SU-DHL-6 (cell line): Measurements from ENCODE around the gene CPAMD8.
"Not testable (repeated sequence)": the region's sequence is repeated elsewhere in the genome, so short reads cannot be mapped to it uniquely, and the experiment has no call there.

Experiments used
- CTCF ChIP-seq: fragments of 200-600 bp; sonication (generic); IDR thresholded peaks from one replicate; pipeline ENCODE4 v1.5.1; 2017; ENCODE audit warnings: antibody characterized with exemption, mild to moderate bottlenecking, low read length, moderate library complexity; ENCODE audit not compliant: insufficient read depth, poor library complexity, severe bottlenecking
- EZH2phosphoT487 ChIP-seq: fragments of 200-600 bp; sonication (generic), shearing (Covaris generic); conservative IDR thresholded peaks from 2 replicates; pipeline ENCODE4 v1.6.1; 2018; ENCODE audit warnings: mild to moderate bottlenecking, antibody characterized with exemption, low read length, moderate library complexity, mixed read lengths

GRCh38 chr19:16943090-16943489 lies 83.5 kb downstream of the CPAMD8 start:
- not testable (repeated sequence) for TF ChIP-seq CTCF, EZH2phosphoT487
